HG03103 (cell line): ENCODE measurements around the gene SLC51B.
"Not testable (repeated sequence)": the region's sequence is repeated elsewhere in the genome, so short reads cannot be mapped to it uniquely, and the experiment has no call there.

ENCODE experiments used
- ATAC-seq: cut with Tn5 transposase; IDR thresholded peaks from one replicate; pipeline ENCODE4 v1.9.1; 2021; ENCODE audit warnings: low read depth; ENCODE audit not compliant: unreplicated experiment

SLC51B gene

GRCh38 chr15:65040461-65040860 lies 4.7 kb upstream of the SLC51B start:
- no peak for ATAC-seq

- no peak for ATAC-seq
These were observed 3.4 kb upstream of the SLC51B start for GRCh38 chr15:65041787-65042186.

- ATAC-seq: no peak
These were observed 2.3 kb upstream of the SLC51B start for GRCh38 chr15:65042776-65043327.

GRCh38 chr15:65044218-65044617 lies 969 bp upstream of the SLC51B start:
- ATAC-seq: not testable (repeated sequence)

- no peak for ATAC-seq
These were observed 3.1 kb downstream of the SLC51B start for GRCh38 chr15:65048241-65048640.

GRCh38 chr15:65049418-65049840 lies 4.2 kb downstream of the SLC51B start:
- ATAC-seq: no peak

GRCh38 chr15:65050270-65050669 lies 5.1 kb downstream of the SLC51B start:
- ATAC-seq: no peak

GRCh38 chr15:65051266-65051665 lies 6.1 kb downstream of the SLC51B start:
- no peak for ATAC-seq

- ATAC-seq: no peak
These were observed 7.8 kb downstream of the SLC51B start for GRCh38 chr15:65052956-65053355.

- no peak for ATAC-seq
These were observed 9.4 kb downstream of the SLC51B start for GRCh38 chr15:65054333-65055200.

- no peak for ATAC-seq
These were observed 10.1 kb downstream of the SLC51B start for GRCh38 chr15:65055201-65055870.

GRCh38 chr15:65056106-65056505 lies 10.9 kb downstream of the SLC51B start:
- ATAC-seq: no peak

- no peak for ATAC-seq
These were observed 11.8 kb downstream of the SLC51B start for GRCh38 chr15:65056868-65057548.

GRCh38 chr15:65057549-65057940 lies 12.4 kb downstream of the SLC51B start:
- no peak for ATAC-seq

- ATAC-seq: no peak
These were observed 13.5 kb downstream of the SLC51B start for GRCh38 chr15:65058394-65059368.

GRCh38 chr15:65059369-65059750 lies 14.2 kb downstream of the SLC51B start:
- ATAC-seq: no peak

- ATAC-seq: no peak
These were observed 14.9 kb downstream of the SLC51B start for GRCh38 chr15:65059931-65060596.

- no peak for ATAC-seq
These were observed 15.6 kb downstream of the SLC51B start for GRCh38 chr15:65060641-65061397.

- no peak for ATAC-seq
These were observed 16.9 kb downstream of the SLC51B start for GRCh38 chr15:65062061-65062460.
